Measurements from ENCODE around the gene ALOXE3.
"Not testable (repeated sequence)": the region's sequence is repeated elsewhere in the genome, so short reads cannot be mapped to it uniquely, and the experiment has no call there.

The ALOXE3 gene

GRCh38 chr17:8123695-8124349, 5.5 kb upstream of the ALOXE3 start, which contains the start of gene HES7:
Gene HES7 (minus strand): TSS chr17:8124106. CDS start chr17:8124084, 22 bp downstream.
- DNase-seq, result no peak

DNA sequence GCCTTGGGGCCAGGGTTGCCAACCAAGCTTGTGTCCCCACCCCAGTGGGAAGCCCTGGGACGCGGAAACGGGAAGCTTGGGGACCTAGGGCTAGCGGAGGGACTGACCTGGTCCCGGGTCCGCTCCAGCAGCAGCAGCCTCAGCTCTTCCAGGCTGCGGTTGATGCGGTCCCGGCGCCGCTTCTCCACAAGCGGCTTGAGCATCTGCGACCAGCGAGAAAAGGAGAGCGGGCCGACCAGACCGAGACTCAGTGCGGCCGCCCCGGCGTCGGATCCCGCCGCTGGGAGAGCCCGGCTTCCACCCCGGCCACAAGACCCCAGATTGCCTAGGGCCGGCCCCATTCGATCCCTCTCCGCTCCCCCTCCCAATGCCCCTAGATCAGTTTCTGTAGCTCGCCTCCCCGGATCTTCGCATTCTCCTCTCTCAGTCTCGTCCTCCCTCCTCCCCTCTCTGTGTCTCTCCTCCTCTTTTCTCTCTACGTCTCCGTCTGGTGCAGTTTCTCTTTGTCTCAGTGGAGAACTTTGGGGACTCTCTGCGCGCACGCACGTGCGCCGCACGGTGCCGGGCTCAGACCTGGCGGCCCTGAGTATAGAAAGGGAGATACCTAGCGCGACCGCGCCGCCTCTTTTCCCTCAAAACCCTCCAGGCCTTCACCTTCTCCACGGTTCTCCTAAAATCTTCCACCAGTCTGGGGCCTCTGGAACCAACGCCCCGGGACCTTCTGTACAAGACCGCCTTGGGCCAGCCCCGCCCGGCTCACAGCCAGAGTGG, 4.8 kb upstream of the ALOXE3 start:
- DNase-seq, result peak in 6 of 56 donors; percentile 9 to 50 (median 29)

DNA sequence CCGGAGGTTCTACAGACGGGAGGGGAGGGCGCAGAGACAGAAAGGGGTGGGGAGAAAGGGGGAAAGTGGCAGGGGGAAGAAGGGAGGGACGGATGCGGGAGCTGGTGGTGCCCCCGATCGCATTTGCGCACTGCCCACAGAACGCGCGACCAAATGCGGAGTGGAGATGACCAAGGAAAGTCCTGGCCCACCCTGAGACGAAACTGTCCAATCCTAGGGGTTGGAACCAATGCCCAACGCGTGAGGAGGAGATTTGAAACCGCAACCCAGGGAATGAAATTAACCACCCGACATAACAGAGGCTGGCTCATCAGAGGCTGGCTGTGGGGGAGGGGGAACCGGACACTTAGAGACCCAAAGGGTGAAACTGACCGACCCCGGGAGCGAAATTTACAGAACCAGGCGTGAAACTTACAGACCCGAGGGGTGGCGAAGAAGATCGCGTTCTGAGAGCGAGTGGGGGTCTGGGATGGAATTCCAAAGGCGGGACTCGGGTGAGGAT, 4.2 kb upstream of the ALOXE3 start:
- DNase-seq, result peak in 5 of 56 donors; percentile 30 to 50 (median 42)

GRCh38 chr17:8121681-8122421, 3.5 kb upstream of the ALOXE3 start:
- DNase-seq, result peak in 44 of 56 donors; percentile 10 to 82 (median 58)

DNA sequence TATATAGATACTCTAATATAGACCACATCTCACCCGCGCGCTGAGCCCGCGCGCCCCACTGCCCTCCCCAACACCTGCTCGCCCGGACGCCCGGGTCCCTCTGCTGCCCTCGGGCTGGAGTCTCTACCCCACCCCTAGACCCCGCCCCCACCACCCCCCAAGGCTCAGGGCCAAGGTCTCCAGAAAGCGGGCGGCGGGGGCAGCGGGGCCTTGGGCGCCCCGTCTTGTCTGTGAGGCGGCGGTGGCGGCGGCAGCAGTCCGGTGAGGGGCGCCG, 3.0 kb upstream of the ALOXE3 start:
- peak in 3 of 56 donors; percentile 52 to 71 (median 69) for DNase-seq

DNA sequence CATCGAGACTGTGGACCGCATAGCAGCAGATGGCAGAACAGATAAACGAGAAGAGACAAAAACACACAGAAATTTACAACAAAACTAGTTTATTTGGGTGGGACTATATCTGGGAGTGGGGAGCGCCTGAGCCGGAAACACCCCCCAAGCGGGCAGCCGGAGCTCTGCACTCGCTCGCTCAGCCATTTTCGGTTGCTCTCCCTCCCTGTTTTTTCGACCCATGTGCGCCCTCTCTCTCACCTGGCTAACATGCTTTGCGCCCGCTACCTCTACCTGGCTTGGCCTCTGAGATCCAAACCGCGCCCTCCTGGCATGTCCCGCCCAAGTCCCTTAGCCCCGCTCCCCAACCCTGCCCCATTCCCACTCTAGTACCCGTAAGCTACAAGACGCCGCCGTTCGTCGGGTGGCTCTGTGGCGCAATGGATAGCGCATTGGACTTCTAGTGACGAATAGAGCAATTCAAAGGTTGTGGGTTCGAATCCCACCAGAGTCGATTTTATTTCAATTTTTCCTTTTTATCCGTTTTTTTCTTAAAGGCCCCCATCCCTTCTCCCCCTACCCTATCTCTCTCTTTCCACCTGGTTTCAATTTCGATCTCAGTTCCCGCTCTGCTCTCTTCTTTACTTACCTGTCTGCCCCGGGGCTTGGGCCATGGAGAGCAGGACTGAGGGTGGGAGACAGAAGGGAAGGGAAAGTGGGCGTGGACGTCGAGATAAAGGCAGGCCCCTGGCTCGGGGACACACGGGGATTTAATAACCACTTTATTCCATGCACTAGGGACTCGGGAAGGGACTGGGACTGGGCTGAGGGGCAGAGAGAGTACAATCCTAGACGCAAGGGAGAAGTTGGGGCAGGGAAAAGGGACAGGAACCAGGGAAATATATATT, 2.4 kb upstream of the ALOXE3 start:
- peak in 37 of 56 donors; percentile 15 to 81 (median 57) for DNase-seq

GRCh38 chr17:8119581-8120519, 1.5 kb upstream of the ALOXE3 start:
- peak in 53 of 56 donors; percentile 18 to 89 (median 71) for DNase-seq

GRCh38 chr17:8118769-8119580, 661 bp upstream of the ALOXE3 start:
- peak; percentile 27 to 92 (median 80) for DNase-seq

GRCh38 chr17:8117367-8117979, 841 bp downstream of the ALOXE3 start:
- no peak for DNase-seq

- no peak for DNase-seq
Observed at GRCh38 chr17:8116776-8117175, 1.5 kb downstream of the ALOXE3 start.

- DNase-seq, result no peak
Observed at GRCh38 chr17:8110907-8111306, 7.4 kb downstream of the ALOXE3 start.

- no peak for DNase-seq
Observed at GRCh38 chr17:8110456-8110804, 7.9 kb downstream of the ALOXE3 start.

DNA sequence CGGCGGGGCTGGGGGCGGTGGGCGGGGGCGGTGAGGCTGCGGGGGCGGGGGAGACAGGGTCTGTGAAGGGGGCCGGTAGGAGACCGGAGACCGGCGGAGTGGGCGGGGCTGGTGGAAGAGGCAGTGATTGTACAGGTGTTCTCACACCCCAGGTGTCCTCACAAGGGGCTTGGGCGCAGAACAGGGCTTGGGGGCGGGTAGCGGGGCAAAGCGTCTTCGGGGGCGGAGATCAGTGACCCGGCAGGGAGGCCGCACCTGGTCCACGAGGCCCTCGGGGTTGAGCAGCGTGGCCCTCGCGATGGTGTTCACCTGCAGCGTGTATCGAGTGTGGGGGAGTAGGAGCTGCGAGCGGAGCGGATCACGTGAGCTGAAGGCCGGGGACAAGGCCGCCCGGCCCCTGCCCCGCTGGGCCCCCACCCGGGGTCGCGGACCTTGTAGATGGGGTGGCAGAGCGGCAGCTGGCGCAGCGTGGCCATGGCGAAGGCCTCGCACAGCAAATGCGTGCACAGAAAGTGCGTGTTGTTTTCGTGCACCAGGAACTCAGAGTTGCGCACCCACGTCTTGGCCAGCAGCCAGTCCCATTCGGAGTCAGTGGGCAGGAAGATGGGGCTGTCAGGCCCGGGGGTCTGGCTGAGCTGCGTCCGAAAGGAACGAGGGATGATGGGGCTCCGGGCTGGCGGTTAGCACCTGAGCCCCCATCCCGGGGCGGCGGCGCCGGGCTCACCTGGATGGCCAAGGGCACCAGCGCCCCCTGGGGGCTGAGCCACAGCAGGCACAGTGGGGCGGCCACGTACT, 8.5 kb downstream of the ALOXE3 start:
- peak in 15 of 56 donors; percentile 4 to 61 (median 15) for DNase-seq

- peak in 1 of 56 donors; percentile 55 for DNase-seq
Observed at GRCh38 chr17:8108972-8109660, 9.2 kb downstream of the ALOXE3 start.

- not testable (repeated sequence) for DNase-seq
Observed at GRCh38 chr17:8106980-8107379, 11.3 kb downstream of the ALOXE3 start.

- DNase-seq, result no peak
Observed at GRCh38 chr17:8105957-8106398, 12.3 kb downstream of the ALOXE3 start.

DNA sequence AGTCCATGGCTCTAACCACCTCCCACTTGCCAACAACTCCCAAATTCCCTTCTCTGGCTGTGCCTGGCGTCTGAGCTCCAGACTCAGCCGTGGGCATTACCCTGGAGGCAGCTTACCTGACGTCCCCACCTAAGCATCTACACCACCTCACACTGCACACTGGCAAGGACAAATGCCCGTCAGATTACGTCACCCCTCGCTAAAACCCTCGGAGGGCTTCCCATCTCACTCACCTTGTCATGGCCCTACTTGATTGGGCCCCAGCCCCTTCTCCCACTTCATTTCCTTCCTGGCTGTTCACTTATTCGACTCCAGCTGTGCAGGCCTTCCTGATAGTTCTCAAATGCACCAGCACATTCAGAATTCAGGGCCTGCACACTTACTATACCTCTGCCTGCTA, 13.4 kb downstream of the ALOXE3 start:
- no peak for DNase-seq
